B cell (primary cell): ENCODE measurements around the gene CNGB1. TPM values are rescaled to one million over a fixed set of nuclear protein-coding genes. Genes with fewer than 3 reads are reported as not detected.

ENCODE experiments used
- ATAC-seq: fragments of 200-7000 bp; cut with Tn5 transposase; one replicate; pipeline ENCODE4 v1.10.0; 2021; ENCODE audit warnings: low read depth, mild to moderate bottlenecking, moderate number of reproducible peaks, moderate library complexity
- CTCF ChIA-PET: fragments of 350-600 bp; sonication (Branson Sonifier 250); formaldehyde crosslinking; loops from one replicate; lab custom pipeline; 2021; ENCODE audit warnings: antibody characterized with exemption, inconsistent platforms; lab: Charles Lee
- POLR2A ChIA-PET: fragments of 350-600 bp; sonication (Branson Sonifier 250); formaldehyde crosslinking; loops from one replicate; lab custom pipeline; 2021; ENCODE audit warnings: antibody characterized with exemption; lab: Charles Lee
- DNase-seq: peaks from one replicate; pipeline ENCODE4 v3.0.0; 2013
- H2AFZ ChIP-seq: 2 replicates; pipeline ENCODE4 v1.6.1; 2012; ENCODE audit warnings: mild to moderate bottlenecking, low read depth, low read length; ENCODE audit not compliant: insufficient read depth, poor library complexity, severe bottlenecking
- H3K27ac ChIP-seq, 2 donors: 1 replicate in 1 of 2; 2 replicates in 1 of 2; pipeline ENCODE4 v1.5.1; 2012 to 2013; ENCODE audit warnings: low read length in 2 of 2, mild to moderate bottlenecking in 2 of 2, moderate library complexity in 1 of 2
- H3K27me3 ChIP-seq, 4 experiments: fragments of 200-600 bp in 1 of 4; sonication (generic) in 1 of 4; replicated peaks in 1 of 4; 1 replicate in 2 of 4; 2 replicates in 2 of 4; pipeline versions ENCODE4 v1.6.1 to v1.7.0; 2013 to 2016; ENCODE audit warnings: low read length in 3 of 4, mild to moderate bottlenecking in 2 of 4, mixed read lengths in 1 of 4, moderate library complexity in 1 of 4; ENCODE audit not compliant: insufficient read depth in 4 of 4, control insufficient read depth in 3 of 4; ENCODE audit errors: control extremely low read depth in 1 of 4
- H3K36me3 ChIP-seq, 2 experiments: replicated peaks in 1 of 2; 1 replicate in 1 of 2; 2 replicates in 1 of 2; pipeline versions ENCODE4 v1.6.1 to v1.7.1; 2013; ENCODE audit warnings: low read length in 1 of 2; ENCODE audit not compliant: insufficient read depth in 2 of 2, control insufficient read depth in 1 of 2; ENCODE audit errors: control extremely low read depth in 1 of 2, extremely low read depth in 1 of 2
- H3K4me1 ChIP-seq, 2 donors: fragments of 200-600 bp in 1 of 2; sonication (generic) in 1 of 2; 1 replicate in 1 of 2; 2 replicates in 1 of 2; pipeline versions ENCODE4 v1.5.1 to v1.6.1; 2013 to 2017; ENCODE audit warnings: low read length in 2 of 2; ENCODE audit not compliant: control insufficient read depth in 2 of 2, insufficient read depth in 2 of 2
- H3K4me2 ChIP-seq: replicated peaks from 2 replicates; pipeline ENCODE3; 2012; ENCODE audit warnings: mild to moderate bottlenecking, low read depth, low read length; ENCODE audit not compliant: poor library complexity, severe bottlenecking
- H3K4me3 ChIP-seq, 5 experiments: fragments of 200-600 bp in 1 of 5; sonication (generic) in 1 of 5; 1 replicate in 3 of 5; 2 replicates in 2 of 5; pipeline versions ENCODE4 v1.5.1 to v1.7.0; 2011 to 2016; ENCODE audit warnings: low read length in 4 of 5, mild to moderate bottlenecking in 4 of 5, low read depth in 2 of 5, control low read depth in 1 of 5, moderate library complexity in 1 of 5; ENCODE audit not compliant: insufficient read depth in 1 of 5; ENCODE audit errors: control extremely low read depth in 1 of 5, extremely low read depth in 1 of 5
- H3K79me2 ChIP-seq: fragments of 200-600 bp; sonication (generic); one replicate; pipeline ENCODE4 v1.6.0; 2016; ENCODE audit warnings: low read length; ENCODE audit not compliant: control insufficient read depth, insufficient read depth
- H3K9ac ChIP-seq: fragments of 200-600 bp; sonication (generic); 2 replicates; pipeline ENCODE4 v1.6.1; 2017; ENCODE audit warnings: mild to moderate bottlenecking, low read length, moderate library complexity
- H3K9me3 ChIP-seq, 3 donors: one replicate each; pipeline versions ENCODE4 v1.6.1 to v1.7.1; 2013; ENCODE audit warnings: low read length in 2 of 3; ENCODE audit not compliant: control insufficient read depth in 2 of 3, insufficient read depth in 1 of 3; ENCODE audit errors: control extremely low read depth in 1 of 3
- H4K20me1 ChIP-seq: 2 replicates; pipeline ENCODE4 v1.6.0; 2012; ENCODE audit warnings: mild to moderate bottlenecking, low read length; ENCODE audit not compliant: insufficient read depth, control insufficient read depth, poor library complexity, severe bottlenecking
- H3K27ac Mint-ChIP-seq: one replicate; pipeline ENCODE4 v1.8.0; 2021; ENCODE audit warnings: mixed read lengths
- H3K27me3 Mint-ChIP-seq: one replicate; pipeline ENCODE4 v1.8.0; 2021; ENCODE audit warnings: mixed read lengths
- H3K4me1 Mint-ChIP-seq: one replicate; pipeline ENCODE4 v1.8.0; 2021; ENCODE audit warnings: mixed read lengths
- H3K4me3 Mint-ChIP-seq: one replicate; pipeline ENCODE4 v1.8.0; 2021; ENCODE audit warnings: mixed read lengths
- H3K9me3 Mint-ChIP-seq: one replicate; pipeline ENCODE4 v1.8.0; 2022; ENCODE audit warnings: mixed read lengths; ENCODE audit not compliant: insufficient read depth
- CTCF ChIP-seq: fragments of 200-600 bp; IDR thresholded peaks from one replicate; pipeline ENCODE4 v1.8.0; 2022; ENCODE audit warnings: antibody characterized with exemption, mild to moderate bottlenecking
- EZH2 ChIP-seq: IDR thresholded peaks from 2 replicates; pipeline ENCODE4 v1.6.1; 2012; ENCODE audit warnings: borderline replicate concordance, low read depth, mild to moderate bottlenecking, moderate library complexity, low read length; ENCODE audit not compliant: insufficient read depth, poor library complexity, severe bottlenecking
- WGBS: methylation state at CpG from one replicate; pipeline ENCODE4 v1.1.5; 2013; ENCODE audit warnings: missing lambda C conversion rate; ENCODE audit not compliant: insufficient coverage; 5-methylcytosine and 5-hydroxymethylcytosine counted together
- intact Hi-C: fragments of 100-400 bp; cut with micrococcal nuclease; formaldehyde crosslinking; loops from one replicate; pipeline ENCODE4 v1.10.0; 2022
- polyA plus RNA-seq: library from polyadenylated mRNA; depleted of rRNA; stranded (reverse); fragments of >200 nt; gene quantifications from 2 replicates; pipeline ENCODE4 v1.2.3, GENCODE V29; 2012
- total RNA-seq, 2 donors: library from RNA; stranded (reverse); fragments of 120-200 nt in 1 of 2; gene quantifications; 1 replicate in 1 of 2; 2 replicates in 1 of 2; pipeline versions ENCODE4 v1.2.3 to v1.2.4, GENCODE V29; 2013 to 2022

The CNGB1 gene
- total and polyA plus RNA-seq, 2 donors (not counting 1 experiment from before 2014, with no cell fraction given): not detected

GRCh38 chr16:57834936-57835335 lies 136.0 kb downstream of the CNGB1 start:
- Mint-ChIP-seq H3K9me3 (no peaks in the 10 kb centered on the region), H3K27ac (no peak overlapping the region), H3K4me3 (no peak overlapping the region), H3K4me1 (no peaks in the 10 kb centered on the region), H3K27me3 (peaks cover 22% of the 10 kb centered on the region)
- Histone ChIP-seq H3K27me3 (no peaks in the 10 kb centered on the region), H3K27ac (no peak overlapping the region), H3K9ac (no peak overlapping the region), H2AFZ (no peak overlapping the region), H3K36me3 (no peaks in the 10 kb centered on the region), H3K4me1 (no peaks in the 10 kb centered on the region), H3K4me3 (no peak overlapping the region), H3K9me3 (peaks cover 0 to under 1% (median 0%) of the 10 kb centered on the region in 3 donors), H3K4me2 (no peak overlapping the region), H3K79me2 (no peaks in the 10 kb centered on the region), H4K20me1 (no peaks in the 10 kb centered on the region)
- ChIA-PET CTCF (no interaction called here), POLR2A (no interaction called here)
- WGBS: no CpG with 5 or more reads among the region's 5 CpGs
- TF ChIP-seq CTCF (no peak), EZH2 (no peak)
- DNase-seq: no peak
- no peak for ATAC-seq
- intact Hi-C loops: no loop called here

Other genes starting within 250 kb of the CNGB1 start
- gene KATNB1, start 235.4 kb downstream of the CNGB1 start, total RNA-seq: 17.3 and 20.3 TPM in 2 replicates
- gene KATNB1, start 235.4 kb downstream of the CNGB1 start, polyA plus RNA-seq: 28.8 and 29.0 TPM in 2 replicates
- gene KIFC3, start 168.6 kb downstream of the CNGB1 start, total RNA-seq: 0.67 and 0.78 TPM in 2 replicates
- gene KIFC3, start 168.6 kb downstream of the CNGB1 start, polyA plus RNA-seq: 0.07 and 0.48 TPM in 2 replicates
- gene ZNF319, start 29.5 kb upstream of the CNGB1 start, total RNA-seq: 12.4 and 15.0 TPM in 2 replicates
- gene ZNF319, start 29.5 kb upstream of the CNGB1 start, polyA plus RNA-seq: 8.2 and 15.1 TPM in 2 replicates
- 32.8 and 34.4 TPM in 2 replicates for gene USB1, start 30.3 kb upstream of the CNGB1 start, total RNA-seq
- 24.9 and 37.0 TPM in 2 replicates for gene USB1, start 30.3 kb upstream of the CNGB1 start, polyA plus RNA-seq
- not detected in 2 replicates for gene MMP15, start 54.6 kb upstream of the CNGB1 start, total RNA-seq
- gene MMP15, start 54.6 kb upstream of the CNGB1 start, polyA plus RNA-seq: not detected in 2 replicates
- gene CFAP20, start 158.3 kb upstream of the CNGB1 start, total RNA-seq: 26.1 and 27.3 TPM in 2 replicates
- gene CFAP20, start 158.3 kb upstream of the CNGB1 start, polyA plus RNA-seq: 45.4 and 62.2 TPM in 2 replicates
- 63.5 and 69.4 TPM in 2 replicates for gene CSNK2A2, start 227.0 kb upstream of the CNGB1 start, total RNA-seq
- 21.3 and 24.8 TPM in 2 replicates for gene CSNK2A2, start 227.0 kb upstream of the CNGB1 start, polyA plus RNA-seq